GM18519 (cell line): Measurements from ENCODE around the gene UBASH3A.

Source experiments
- ATAC-seq: cut with Tn5 transposase; IDR thresholded peaks from one replicate; pipeline ENCODE4 v1.9.1; 2021; ENCODE audit warnings: mild to moderate bottlenecking, moderate library complexity; ENCODE audit not compliant: unreplicated experiment, low FRiP score

Gene UBASH3A

GRCh38 chr21:42476388-42477331 lies 73.0 kb downstream of the UBASH3A start:
- ATAC-seq: no peak

GRCh38 chr21:42478504-42478903 lies 74.8 kb downstream of the UBASH3A start:
- no peak for ATAC-seq

GRCh38 chr21:42479582-42479981 lies 75.9 kb downstream of the UBASH3A start:
- no peak for ATAC-seq

GRCh38 chr21:42480736-42481135 lies 77.0 kb downstream of the UBASH3A start:
- no peak for ATAC-seq

GRCh38 chr21:42481169-42481568 lies 77.5 kb downstream of the UBASH3A start:
- no peak for ATAC-seq

GRCh38 chr21:42484966-42485365 lies 81.3 kb downstream of the UBASH3A start:
- ATAC-seq: no peak

- ATAC-seq: no peak
These were observed 82.4 kb downstream of the UBASH3A start for GRCh38 chr21:42486072-42486471.

GRCh38 chr21:42486531-42486930 lies 82.8 kb downstream of the UBASH3A start:
- ATAC-seq: no peak

GRCh38 chr21:42489006-42489563 lies 85.4 kb downstream of the UBASH3A start:
- no peak for ATAC-seq

- no peak for ATAC-seq
These were observed 86.3 kb downstream of the UBASH3A start for GRCh38 chr21:42489991-42490390.

GRCh38 chr21:42490720-42491119 lies 87.0 kb downstream of the UBASH3A start:
- ATAC-seq: no peak

GRCh38 chr21:42491328-42491727 lies 87.6 kb downstream of the UBASH3A start:
- no peak for ATAC-seq

- ATAC-seq: no peak
These were observed 88.5 kb downstream of the UBASH3A start for GRCh38 chr21:42492201-42492600.

GRCh38 chr21:42493109-42494060 lies 89.7 kb downstream of the UBASH3A start:
- ATAC-seq: no peak

GRCh38 chr21:42495027-42495426 lies 91.3 kb downstream of the UBASH3A start:
- ATAC-seq: no peak

GRCh38 chr21:42495765-42496119 lies 92.0 kb downstream of the UBASH3A start:
- no peak for ATAC-seq

- ATAC-seq: peak; percentile 94
These were observed 92.6 kb downstream of the UBASH3A start, which contains the start of gene RSPH1 for GRCh38 chr21:42496120-42496838. TSS of gene RSPH1 (minus strand) at chr21:42496224. CDS start at chr21:42496186, 38 bp downstream.

GRCh38 chr21:42496839-42497202 lies 93.1 kb downstream of the UBASH3A start:
- ATAC-seq: no peak
